C4-2B (cell line): ENCODE measurements around the gene DIAPH2.

Experiments
- H3K27ac ChIP-seq: fragments of 450-650 bp; 2 replicates; pipeline ENCODE4 v1.5.1; 2017
- CTCF ChIP-seq: fragments of 450-650 bp; conservative IDR thresholded peaks from 2 replicates; pipeline ENCODE4 v1.5.1; 2017; ENCODE audit warnings: mild to moderate bottlenecking
- ZFX ChIP-seq: fragments of 450-650 bp; IDR thresholded peaks from 2 replicates; pipeline ENCODE4 v1.6.1; 2017

Gene DIAPH2

GRCh38 chrX:97065973-97066372 lies 381.3 kb downstream of the DIAPH2 start:
- no peak overlapping the region for H3K27ac ChIP-seq
- TF ChIP-seq CTCF (no peak), ZFX (no peak)

GRCh38 chrX:97066381-97066780 lies 381.7 kb downstream of the DIAPH2 start:
- TF ChIP-seq ZFX (no peak), CTCF (no peak)
- H3K27ac ChIP-seq, result no peak overlapping the region

GRCh38 chrX:97070346-97070745 lies 385.7 kb downstream of the DIAPH2 start:
- H3K27ac ChIP-seq, result no peak overlapping the region
- TF ChIP-seq ZFX (no peak), CTCF (no peak)

- no peak overlapping the region for H3K27ac ChIP-seq
- TF ChIP-seq CTCF (no peak), ZFX (no peak)
Observed at GRCh38 chrX:97074400-97074799, 389.8 kb downstream of the DIAPH2 start.

- H3K27ac ChIP-seq, result no peak overlapping the region
- TF ChIP-seq CTCF, result no peak
- TF ChIP-seq ZFX, result no peak
Observed at GRCh38 chrX:97089116-97089515, 404.5 kb downstream of the DIAPH2 start.

GRCh38 chrX:97096385-97096784 lies 411.7 kb downstream of the DIAPH2 start:
- TF ChIP-seq ZFX (no peak), CTCF (no peak)
- no peak overlapping the region for H3K27ac ChIP-seq

- H3K27ac ChIP-seq, result no peak overlapping the region
- TF ChIP-seq CTCF (no peak), ZFX (no peak)
Observed at GRCh38 chrX:97102938-97103337, 418.3 kb downstream of the DIAPH2 start.
